Progenitor cell of endocrine pancreas (in vitro differentiated cells): ENCODE measurements around the gene MYO1E. TPM values are rescaled to one million over a fixed set of nuclear protein-coding genes. Genes with fewer than 3 reads are reported as not detected.
"Not testable (repeated sequence)": the region's sequence is repeated elsewhere in the genome, so short reads cannot be mapped to it uniquely, and the experiment has no call there.

ENCODE experiments used
- DNase-seq: peaks from one replicate; pipeline ENCODE4 v3.0.0; 2021; ENCODE audit warnings: low spot score; ENCODE audit not compliant: unreplicated experiment
- H3K27ac Mint-ChIP-seq: 2 replicates; pipeline ENCODE4 v1.8.0; 2021; ENCODE audit warnings: mild to moderate bottlenecking, moderate library complexity, mixed read lengths
- H3K27me3 Mint-ChIP-seq: 2 replicates; pipeline ENCODE4 v1.8.0; 2021; ENCODE audit warnings: mixed read lengths
- H3K36me3 Mint-ChIP-seq: 2 replicates; pipeline ENCODE4 v1.8.0; 2022; ENCODE audit warnings: mixed read lengths; ENCODE audit not compliant: insufficient read depth
- H3K4me1 Mint-ChIP-seq: 2 replicates; pipeline ENCODE4 v1.8.0; 2021; ENCODE audit warnings: low read depth, mixed read lengths
- H3K4me3 Mint-ChIP-seq: 2 replicates; pipeline ENCODE4 v1.8.0; 2021; ENCODE audit warnings: low read depth, mild to moderate bottlenecking, moderate library complexity, mixed read lengths
- H3K9me3 Mint-ChIP-seq: 2 replicates; pipeline ENCODE4 v1.8.0; 2021; ENCODE audit warnings: low read depth, mixed read lengths
- CTCF ChIP-seq: fragments of 200-600 bp; sonication (generic); IDR thresholded peaks from one replicate; pipeline ENCODE4 v1.5.0; 2021; ENCODE audit warnings: antibody characterized with exemption, mild to moderate bottlenecking; ENCODE audit not compliant: unreplicated experiment
- total RNA-seq: library from RNA; stranded (reverse); gene quantifications from 2 replicates; pipeline ENCODE4 v1.2.1, GENCODE V29; 2021

Gene MYO1E
- total RNA-seq, 1 donor from 2014 or later, result 40.4 TPM

GRCh38 chr15:59401824-59402569, 29.3 kb upstream of the MYO1E start:
- H3K9me3 Mint-ChIP-seq, result no peaks in the 10 kb centered on the region
- no peak for DNase-seq
- peaks cover 42% of the 10 kb centered on the region for H3K27me3 Mint-ChIP-seq
- no peak overlapping the region for H3K27ac Mint-ChIP-seq
- no peaks in the 10 kb centered on the region for H3K36me3 Mint-ChIP-seq
- H3K4me3 Mint-ChIP-seq, result no peak overlapping the region
- peaks cover 10% of the 10 kb centered on the region for H3K4me1 Mint-ChIP-seq
- no peak for TF ChIP-seq CTCF

DNA sequence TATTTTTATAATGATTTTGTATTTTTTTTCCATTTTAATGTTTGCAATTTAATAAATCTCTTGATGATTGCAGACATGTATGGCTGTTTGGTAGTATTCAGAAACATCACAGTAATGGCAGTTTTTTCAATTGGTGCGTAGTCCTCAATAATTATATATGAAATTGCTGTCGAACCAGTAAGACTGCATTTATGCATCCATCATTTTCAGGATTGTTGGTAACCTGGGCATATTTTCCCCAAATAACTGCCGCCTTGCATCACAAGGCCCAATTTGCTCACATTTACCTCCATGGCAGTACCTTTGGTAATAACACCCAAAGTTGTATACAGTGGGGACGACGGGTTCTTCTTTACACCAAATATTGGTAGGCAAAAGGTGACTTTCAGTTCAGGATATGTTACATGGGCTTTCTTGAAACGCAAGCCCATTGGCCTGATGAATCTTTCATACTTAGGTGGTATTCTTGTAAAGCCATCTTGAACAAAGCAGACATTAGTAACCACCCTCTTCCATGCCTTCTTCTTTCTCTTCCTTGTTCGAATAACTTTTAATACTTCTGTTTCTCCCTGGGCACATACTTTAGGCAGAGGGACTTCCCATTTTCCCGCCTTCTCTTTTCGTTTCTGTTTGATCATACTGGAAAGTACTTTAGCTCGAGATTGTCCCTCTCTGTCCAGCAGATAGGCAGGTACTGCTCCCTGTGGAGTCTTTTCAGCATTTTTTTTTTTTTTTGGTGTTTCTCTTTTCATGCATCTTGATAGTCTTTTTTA, 28.6 kb upstream of the MYO1E start:
- H3K4me3 Mint-ChIP-seq, H3K4me1 Mint-ChIP-seq, H3K9me3 Mint-ChIP-seq, DNase-seq, H3K36me3 Mint-ChIP-seq, H3K27ac Mint-ChIP-seq: not testable (repeated sequence)
- peaks cover 47% of the 10 kb centered on the region for H3K27me3 Mint-ChIP-seq

DNA sequence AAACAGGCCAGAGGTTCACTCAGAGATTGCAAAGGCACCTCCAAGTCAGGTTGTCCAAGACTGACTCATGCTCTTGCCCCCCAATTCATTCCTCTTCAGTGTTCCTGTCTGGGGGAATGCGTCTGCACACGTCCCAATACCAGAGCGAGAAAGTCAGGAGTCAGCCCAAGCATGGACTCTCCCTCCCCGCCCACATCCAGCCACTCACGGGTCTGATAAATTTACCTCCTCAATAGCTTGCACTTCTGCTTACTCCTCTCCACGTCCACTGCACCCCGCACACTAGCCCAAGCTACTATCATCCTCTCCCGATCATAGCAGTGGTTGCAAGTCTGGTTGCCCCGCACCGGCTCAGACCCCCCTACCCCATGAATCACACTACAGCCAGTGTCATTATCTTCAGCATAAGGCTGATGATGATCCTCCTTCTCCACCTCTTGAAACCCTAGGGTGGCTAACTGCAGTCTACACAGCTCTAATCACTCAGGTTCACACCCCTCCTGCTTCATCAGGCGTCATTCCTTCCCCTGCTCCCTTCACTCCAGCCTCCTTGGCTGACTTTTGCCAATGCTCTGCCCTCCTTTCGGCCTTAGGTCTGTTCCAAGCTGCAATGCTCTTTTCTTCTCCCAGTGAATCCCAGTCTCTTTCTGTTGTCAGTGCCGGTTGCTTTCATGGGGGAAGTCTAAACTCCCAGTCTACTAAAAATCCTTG, 27.6 kb upstream of the MYO1E start:
- Mint-ChIP-seq H3K4me1 (peaks cover 10% of the 10 kb centered on the region), H3K4me3 (no peak overlapping the region), H3K27ac (no peak overlapping the region), H3K9me3 (no peaks in the 10 kb centered on the region), H3K27me3 (peaks cover 51% of the 10 kb centered on the region), H3K36me3 (no peaks in the 10 kb centered on the region)
- no peak for TF ChIP-seq CTCF
- DNase-seq, result no peak

DNA sequence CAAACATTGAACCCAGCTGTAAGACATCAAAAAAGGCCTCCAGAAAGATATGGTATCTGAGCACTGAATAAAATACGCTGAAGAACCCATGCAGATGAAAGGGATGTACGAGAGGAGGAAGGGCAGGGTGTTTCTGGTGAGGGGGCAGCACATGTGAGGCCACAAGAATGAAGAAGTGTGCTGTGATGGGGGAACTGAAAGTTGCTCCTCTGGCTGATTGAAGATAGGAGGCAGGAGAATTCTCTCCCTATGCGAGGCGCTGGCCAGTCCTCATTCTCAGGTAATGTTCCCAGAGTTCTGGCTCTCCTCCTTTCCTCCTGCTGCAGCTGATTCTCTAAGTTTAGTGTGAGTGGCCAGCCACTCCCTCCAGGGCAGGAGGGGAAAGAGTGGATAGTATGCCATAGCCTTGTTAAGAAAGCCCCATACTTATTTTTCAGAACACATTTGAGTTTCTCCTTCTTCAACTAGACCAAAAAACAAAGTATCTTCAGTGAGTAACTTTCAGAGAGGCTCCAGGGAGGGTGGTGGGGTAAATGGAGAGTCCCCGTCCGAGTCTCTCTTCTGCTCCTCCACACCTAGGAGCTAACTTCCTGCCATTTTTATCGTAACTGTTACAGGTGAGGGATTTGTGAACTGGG, 26.9 kb upstream of the MYO1E start:
- no peak for TF ChIP-seq CTCF
- Mint-ChIP-seq H3K27ac (peak overlapping the region; percentile 8), H3K9me3 (no peaks in the 10 kb centered on the region), H3K4me3 (no peak overlapping the region), H3K4me1 (peaks cover 10% of the 10 kb centered on the region), H3K27me3 (peaks cover 47% of the 10 kb centered on the region), H3K36me3 (no peaks in the 10 kb centered on the region)
- DNase-seq, result no peak

- H3K9me3 Mint-ChIP-seq, result no peaks in the 10 kb centered on the region
- H3K27me3 Mint-ChIP-seq, result peaks cover 46% of the 10 kb centered on the region
- TF ChIP-seq CTCF, result no peak
- peaks cover 10% of the 10 kb centered on the region for H3K4me1 Mint-ChIP-seq
- H3K4me3 Mint-ChIP-seq, result no peak overlapping the region
- no peak for DNase-seq
- H3K27ac Mint-ChIP-seq, result no peak overlapping the region
- H3K36me3 Mint-ChIP-seq, result no peaks in the 10 kb centered on the region
These were observed 25.5 kb upstream of the MYO1E start for GRCh38 chr15:59398220-59398619.
